ENCODE measurements around the gene MFN1.
"Not testable (repeated sequence)": the region's sequence is repeated elsewhere in the genome, so short reads cannot be mapped to it uniquely, and the experiment has no call there.

The MFN1 gene

GRCh38 chr3:179304605-179305004 is 42.9 kb upstream of the MFN1 start:
- TF ChIP-seq ZFX (IDR thresholded peaks at IDR 0.05; ENCODE audit: borderline replicate concordance) (no peak), CTCF (IDR thresholded peaks at IDR 0.05) (no peak)

GRCh38 chr3:179307362-179307761 is 40.1 kb upstream of the MFN1 start:
- H3K27ac ChIP-seq: not testable (repeated sequence)

More at GRCh38 chr3:179304605-179305004, 42.9 kb upstream of the MFN1 start:
- H3K27ac ChIP-seq: no peak overlapping the region

GRCh38 chr3:179308001-179308400 is 39.5 kb upstream of the MFN1 start:
- TF ChIP-seq ZFX (IDR thresholded peaks at IDR 0.05; ENCODE audit: borderline replicate concordance) (no peak), CTCF (IDR thresholded peaks at IDR 0.05) (no peak)
- no peak overlapping the region for H3K27ac ChIP-seq

- no peak for TF ChIP-seq ZFX (IDR thresholded peaks at IDR 0.05; ENCODE audit: borderline replicate concordance)
- TF ChIP-seq CTCF (IDR thresholded peaks at IDR 0.05): no peak
Measured at GRCh38 chr3:179309225-179310078, 38.1 kb upstream of the MFN1 start.

GRCh38 chr3:179318876-179319275 is 28.6 kb upstream of the MFN1 start:
- no peak overlapping the region for H3K27ac ChIP-seq
- TF ChIP-seq ZFX (IDR thresholded peaks at IDR 0.05; ENCODE audit: borderline replicate concordance): no peak

More at GRCh38 chr3:179309225-179310078, 38.1 kb upstream of the MFN1 start:
- H3K27ac ChIP-seq: no peak overlapping the region

- H3K27ac ChIP-seq: peak overlapping the region; percentile 75
- TF ChIP-seq ZFX (IDR thresholded peaks at IDR 0.05; ENCODE audit: borderline replicate concordance): no peak
- TF ChIP-seq CTCF (IDR thresholded peaks at IDR 0.05): peak; percentile 51
Measured at GRCh38 chr3:179321668-179322285, 25.7 kb upstream of the MFN1 start.

- H3K27ac ChIP-seq: peak within 1 kb of the TSS; percentile 75
- TF ChIP-seq CTCF (IDR thresholded peaks at IDR 0.05) (peak; percentile 88), ZFX (IDR thresholded peaks at IDR 0.05; ENCODE audit: borderline replicate concordance) (no peak)
Measured at GRCh38 chr3:179322286-179323196, 25.0 kb upstream of the MFN1 start, which contains the start of gene ZNF639. ZNF639 (plus strand) TSS chr3:179323031; CDS start chr3:179328294, 5,263 bp downstream.
